ENCODE data around the gene RPS5. TPM values are rescaled to one million over a fixed set of nuclear protein-coding genes. Genes with fewer than 3 reads are reported as not detected.

Gene RPS5
- total RNA-seq, 4 donors from 2014 or later, result 428 to 1,258 (median 517) TPM

DNA sequence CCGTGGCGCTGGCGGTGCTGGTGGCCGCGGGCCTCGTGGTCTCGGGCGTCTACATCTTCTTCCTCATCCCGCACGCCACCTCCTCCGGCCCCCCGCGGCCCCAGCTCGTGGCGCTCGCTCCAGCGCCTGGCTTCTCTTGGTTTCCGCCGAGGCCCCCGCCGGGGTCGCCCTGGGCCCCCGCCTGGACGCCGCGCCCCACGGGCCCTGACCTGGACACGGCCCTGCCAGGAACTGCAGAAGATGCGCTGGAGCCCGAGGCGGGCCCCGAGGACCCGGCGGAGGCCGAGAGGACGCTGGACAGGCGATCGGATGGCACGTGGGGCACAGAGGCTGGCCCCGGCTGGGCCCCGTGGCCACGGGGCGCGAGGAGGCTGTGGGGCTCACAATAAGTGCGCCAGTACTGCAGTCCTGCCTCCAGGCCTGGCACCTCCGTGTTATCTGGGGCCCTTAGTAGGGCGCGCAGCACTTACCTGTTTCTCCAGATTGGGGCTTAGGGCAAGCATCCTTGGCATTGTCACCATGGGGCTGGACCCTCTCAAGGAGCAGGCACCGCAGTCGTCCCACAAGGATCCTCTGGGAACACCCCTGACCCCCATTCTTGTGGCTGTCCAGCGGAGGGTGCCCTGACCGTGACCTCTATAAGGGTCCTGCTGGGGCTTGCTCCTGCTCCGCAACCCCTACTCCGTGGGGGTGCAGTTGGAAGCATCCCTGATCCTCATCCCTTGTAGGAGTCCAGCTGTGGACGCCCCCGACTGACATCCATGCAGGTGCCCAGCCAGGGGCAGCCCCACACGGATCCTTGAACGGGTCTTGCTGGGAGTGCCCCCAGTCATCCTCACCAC is 9.8 kb downstream of the RPS5 start:
- TF ChIP-seq, protein P1, sequence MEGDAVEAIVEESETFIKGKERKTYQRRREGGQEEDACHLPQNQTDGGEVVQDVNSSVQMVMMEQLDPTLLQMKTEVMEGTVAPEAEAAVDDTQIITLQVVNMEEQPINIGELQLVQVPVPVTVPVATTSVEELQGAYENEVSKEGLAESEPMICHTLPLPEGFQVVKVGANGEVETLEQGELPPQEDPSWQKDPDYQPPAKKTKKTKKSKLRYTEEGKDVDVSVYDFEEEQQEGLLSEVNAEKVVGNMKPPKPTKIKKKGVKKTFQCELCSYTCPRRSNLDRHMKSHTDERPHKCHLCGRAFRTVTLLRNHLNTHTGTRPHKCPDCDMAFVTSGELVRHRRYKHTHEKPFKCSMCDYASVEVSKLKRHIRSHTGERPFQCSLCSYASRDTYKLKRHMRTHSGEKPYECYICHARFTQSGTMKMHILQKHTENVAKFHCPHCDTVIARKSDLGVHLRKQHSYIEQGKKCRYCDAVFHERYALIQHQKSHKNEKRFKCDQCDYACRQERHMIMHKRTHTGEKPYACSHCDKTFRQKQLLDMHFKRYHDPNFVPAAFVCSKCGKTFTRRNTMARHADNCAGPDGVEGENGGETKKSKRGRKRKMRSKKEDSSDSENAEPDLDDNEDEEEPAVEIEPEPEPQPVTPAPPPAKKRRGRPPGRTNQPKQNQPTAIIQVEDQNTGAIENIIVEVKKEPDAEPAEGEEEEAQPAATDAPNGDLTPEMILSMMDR (IDR thresholded peaks at IDR 0.05), result no peak
- TF ChIP-seq POLR2A (IDR thresholded peaks at IDR 0.05), result no peak
- Histone ChIP-seq H3K36me3 (peaks cover 0 to 28% (median 0%) of the 10 kb centered on the region in 3 donors), H3K4me3 (no peak overlapping the region), H3K27ac (no peak overlapping the region), H3K27me3 (peaks cover 0 to 18% of the 10 kb centered on the region in 2 donors), H3K9me3 (no peaks in the 10 kb centered on the region), H3K4me1 (peaks cover 4 to 21% (median 7%) of the 10 kb centered on the region in 4 donors)
- DNase-seq, result no peak

DNA sequence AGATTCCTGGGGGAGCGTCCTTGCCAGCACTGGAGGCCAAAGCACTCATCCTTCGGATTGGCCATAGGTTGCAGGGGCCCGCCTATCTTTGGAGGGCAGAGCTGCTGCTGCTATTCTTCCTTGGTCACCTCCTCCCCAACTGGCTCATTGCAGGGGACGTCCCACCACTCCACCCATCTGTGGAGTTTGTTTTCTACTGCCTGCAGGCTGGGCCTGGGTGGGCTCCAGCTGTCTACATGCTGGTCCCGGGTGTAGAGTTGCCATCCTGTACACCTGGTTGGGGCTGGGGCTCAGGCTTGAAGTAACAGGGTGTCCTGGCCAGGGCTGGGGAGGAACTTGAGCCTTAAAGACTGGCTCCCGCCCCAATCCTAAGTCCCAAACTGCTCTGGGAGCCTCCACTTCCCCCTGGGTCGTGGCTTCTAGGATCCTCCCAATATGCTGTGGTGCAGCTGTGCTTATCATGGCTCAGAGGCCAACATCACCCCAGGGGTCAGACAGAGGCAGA is 10.5 kb downstream of the RPS5 start:
- Histone ChIP-seq H3K27ac (no peak overlapping the region), H3K4me3 (no peak overlapping the region), H3K4me1 (peaks cover 4 to 28% (median 8%) of the 10 kb centered on the region in 4 donors), H3K9me3 (no peaks in the 10 kb centered on the region), H3K36me3 (peaks cover 0 to 26% (median 0%) of the 10 kb centered on the region in 3 donors), H3K27me3 (peaks cover 0 to 18% of the 10 kb centered on the region in 2 donors)
- TF ChIP-seq POLR2A (IDR thresholded peaks at IDR 0.05), result no peak
- TF ChIP-seq, protein P1 (IDR thresholded peaks at IDR 0.05), result no peak
- DNase-seq, result no peak

DNA sequence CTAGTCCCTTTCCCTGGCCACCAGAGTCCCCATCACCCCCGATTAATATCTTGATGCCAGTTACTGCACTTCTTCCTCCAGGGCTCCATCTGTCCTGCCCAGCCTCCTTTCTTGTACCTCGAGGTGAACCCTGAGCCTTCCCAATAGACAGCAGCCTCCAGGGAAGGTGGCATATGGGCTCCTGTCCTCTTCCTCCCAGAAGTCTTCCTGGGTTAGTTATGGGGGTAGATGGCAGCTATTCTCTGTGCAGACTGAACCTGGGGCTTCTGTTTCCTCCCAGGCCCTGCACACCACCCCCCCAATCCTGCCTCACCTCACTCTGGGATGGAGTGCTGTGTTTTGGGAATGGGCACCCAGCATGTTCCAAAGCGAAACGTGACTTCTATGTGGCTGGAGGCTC is 11.0 kb downstream of the RPS5 start:
- TF ChIP-seq, protein P1 (IDR thresholded peaks at IDR 0.05), result no peak
- no peak for TF ChIP-seq POLR2A (IDR thresholded peaks at IDR 0.05)
- DNase-seq, result no peak
- H3K9me3 ChIP-seq, result no peaks in the 10 kb centered on the region
- peaks cover 0 to 21% (median 0%) of the 10 kb centered on the region in 3 donors for H3K36me3 ChIP-seq
- H3K4me1 ChIP-seq, result peaks cover 4 to 28% (median 8%) of the 10 kb centered on the region in 4 donors
- H3K27me3 ChIP-seq, result peaks cover 0 to 18% of the 10 kb centered on the region in 2 donors
- H3K27ac ChIP-seq, result no peak overlapping the region
- H3K4me3 ChIP-seq, result no peak overlapping the region

DNA sequence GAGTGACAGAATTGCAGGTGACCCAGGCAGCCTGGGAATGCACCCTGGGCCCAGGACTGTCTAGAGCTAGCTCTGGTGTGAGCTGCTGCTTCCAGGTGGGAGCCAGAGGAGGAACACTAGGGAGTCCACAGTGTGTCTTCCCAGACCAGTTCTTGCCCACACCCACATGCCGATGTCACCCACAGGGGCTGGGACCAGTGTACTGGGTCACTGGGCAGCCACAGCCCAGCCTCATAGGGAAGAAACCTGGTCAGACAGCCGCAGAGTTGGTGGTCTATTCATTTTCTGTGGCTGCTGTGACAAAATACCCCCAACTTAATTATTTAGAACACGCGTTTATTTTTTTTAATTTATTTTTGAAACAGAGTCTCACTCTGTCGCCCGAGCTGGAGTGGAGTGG is 11.5 kb downstream of the RPS5 start:
- no peaks in the 10 kb centered on the region for H3K9me3 ChIP-seq
- H3K4me1 ChIP-seq, result peaks cover 4 to 32% (median 8%) of the 10 kb centered on the region in 4 donors
- peaks cover 0 to 18% of the 10 kb centered on the region in 2 donors for H3K27me3 ChIP-seq
- no peak overlapping the region for H3K27ac ChIP-seq
- no peak for DNase-seq
- TF ChIP-seq, protein P1 (IDR thresholded peaks at IDR 0.05), result no peak
- TF ChIP-seq POLR2A (IDR thresholded peaks at IDR 0.05), result no peak
- H3K4me3 ChIP-seq, result no peak overlapping the region
- peaks cover 0 to 16% (median 0%) of the 10 kb centered on the region in 3 donors for H3K36me3 ChIP-seq

DNA sequence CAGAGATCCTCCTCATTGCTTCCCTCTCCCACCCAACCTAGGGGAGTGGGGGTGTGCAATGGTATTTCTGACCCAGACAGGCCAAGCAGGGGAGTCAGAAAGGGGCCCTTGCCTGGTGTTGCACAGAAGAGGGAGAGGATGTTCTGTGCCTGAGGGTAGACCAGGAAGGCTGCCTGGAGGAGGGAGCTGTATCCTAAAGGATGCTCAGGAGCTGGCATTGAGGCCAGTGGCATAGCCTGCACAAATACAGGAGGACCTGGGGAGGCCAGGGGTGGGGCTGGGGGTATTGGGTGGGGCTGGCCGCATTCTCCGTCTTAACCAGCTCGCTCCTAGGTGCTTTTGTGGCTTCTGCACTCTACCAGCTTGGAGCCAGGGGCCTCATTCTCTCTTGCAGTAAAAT is 12.8 kb downstream of the RPS5 start:
- Histone ChIP-seq H3K9me3 (no peaks in the 10 kb centered on the region), H3K36me3 (peaks cover 0 to 3% (median 0%) of the 10 kb centered on the region in 3 donors), H3K4me1 (peaks cover 4 to 33% (median 8%) of the 10 kb centered on the region in 4 donors), H3K27ac (no peak overlapping the region), H3K4me3 (no peak overlapping the region), H3K27me3 (peaks cover 0 to 18% of the 10 kb centered on the region in 2 donors)
- peak in 1 of 3 donors; percentile 45 for DNase-seq
- TF ChIP-seq POLR2A (IDR thresholded peaks at IDR 0.05), result no peak
- TF ChIP-seq, protein P1 (IDR thresholded peaks at IDR 0.05), result no peak
